Large intestine (tissue), 3 donors: ENCODE results near the gene POLR1E. TPM values are rescaled to one million over a fixed set of nuclear protein-coding genes. Genes with fewer than 3 reads are reported as not detected.
"Not testable (repeated sequence)": the region's sequence is repeated elsewhere in the genome, so short reads cannot be mapped to it uniquely, and the experiment has no call there.

Experiments used
- DNase-seq, 2 donors: peaks; one replicate each; pipeline versions ENCODE4 v3.0.0 to v3.0.0-alpha.2; 2013
- H3K27ac ChIP-seq: one replicate; pipeline ENCODE4 v1.5.1; 2013; ENCODE audit warnings: low read length
- H3K27me3 ChIP-seq: 2 replicates; pipeline ENCODE4 v1.6.1; 2013; ENCODE audit warnings: low read length; ENCODE audit not compliant: control insufficient read depth, insufficient read depth
- H3K36me3 ChIP-seq: 2 replicates; pipeline ENCODE4 v1.6.1; 2013; ENCODE audit warnings: low read length; ENCODE audit not compliant: control insufficient read depth, insufficient read depth
- H3K4me1 ChIP-seq: one replicate; pipeline ENCODE4 v1.6.1; 2013; ENCODE audit warnings: low read length; ENCODE audit not compliant: control insufficient read depth, insufficient read depth
- H3K4me3 ChIP-seq: one replicate; pipeline ENCODE4 v1.5.1; 2013; ENCODE audit warnings: low read length
- H3K9me3 ChIP-seq: one replicate; pipeline ENCODE4 v1.6.1; 2013; ENCODE audit warnings: mild to moderate bottlenecking, low read depth, low read length, moderate library complexity; ENCODE audit not compliant: control insufficient read depth
- WGBS: methylation state at CpG from one replicate; pipeline ENCODE4 v1.1.5; 2013; ENCODE audit warnings: low lambda C conversion rate; ENCODE audit not compliant: insufficient coverage; 5-methylcytosine and 5-hydroxymethylcytosine counted together
- polyA plus RNA-seq: library from polyadenylated mRNA; unstranded; fragments of 120-200 nt; gene quantifications from one replicate; pipeline ENCODE4 v1.2.1, GENCODE V29; 2013

POLR1E gene
- polyA plus RNA-seq, 1 donor, result 17.4 TPM

GRCh38 chr9:37476930-37477329, 8.8 kb upstream of the POLR1E start:
- H3K4me1 ChIP-seq, result peaks cover 7% of the 10 kb centered on the region
- no peak for DNase-seq
- H3K36me3 ChIP-seq, result no peaks in the 10 kb centered on the region
- WGBS, result no CpG with 5 or more reads among the region's 11 CpGs
- H3K4me3 ChIP-seq, result no peak overlapping the region
- H3K27ac ChIP-seq, result peak overlapping the region; percentile 28
- H3K9me3 ChIP-seq, result peaks cover 3% of the 10 kb centered on the region
- H3K27me3 ChIP-seq, result no peaks in the 10 kb centered on the region

- not testable (repeated sequence) for H3K36me3 ChIP-seq, H3K27me3 ChIP-seq, H3K4me3 ChIP-seq, H3K4me1 ChIP-seq, H3K9me3 ChIP-seq
- peak overlapping the region; percentile 28 for H3K27ac ChIP-seq
- DNase-seq, result peak in 1 of 2 donors; percentile 74
- no CpG with 5 or more reads among the region's 4 CpGs for WGBS
These were observed 8.3 kb upstream of the POLR1E start for GRCh38 chr9:37477443-37477842.

GRCh38 chr9:37477987-37478619, 7.6 kb upstream of the POLR1E start:
- not testable (repeated sequence) for H3K4me3 ChIP-seq, H3K27ac ChIP-seq, H3K27me3 ChIP-seq, H3K36me3 ChIP-seq, H3K4me1 ChIP-seq, DNase-seq, H3K9me3 ChIP-seq
- 100% methylated on average over 1 of the region's 5 CpGs for WGBS

- no peaks in the 10 kb centered on the region for H3K9me3 ChIP-seq
- no peak overlapping the region for H3K4me3 ChIP-seq
- no peaks in the 10 kb centered on the region for H3K36me3 ChIP-seq
- WGBS, result no CpG with 5 or more reads among the region's 3 CpGs
- H3K27ac ChIP-seq, result no peak overlapping the region
- peaks cover 6% of the 10 kb centered on the region for H3K4me1 ChIP-seq
- no peaks in the 10 kb centered on the region for H3K27me3 ChIP-seq
- no peak for DNase-seq
These were observed 5.0 kb upstream of the POLR1E start for GRCh38 chr9:37480759-37481158.

- no peak for DNase-seq
- H3K4me3 ChIP-seq, result peak overlapping the region; percentile 89
- H3K27ac ChIP-seq, result peak overlapping the region; percentile 41
- H3K9me3 ChIP-seq, result no peaks in the 10 kb centered on the region
- no CpG with 5 or more reads among the region's 7 CpGs for WGBS
- no peaks in the 10 kb centered on the region for H3K27me3 ChIP-seq
- H3K36me3 ChIP-seq, result peaks cover 17% of the 10 kb centered on the region
- peaks cover 9% of the 10 kb centered on the region for H3K4me1 ChIP-seq
These were observed 488 bp downstream of the POLR1E start for GRCh38 chr9:37486256-37486615.

- H3K9me3 ChIP-seq, result no peaks in the 10 kb centered on the region
- H3K27me3 ChIP-seq, result no peaks in the 10 kb centered on the region
- DNase-seq, result peak in 1 of 2 donors; percentile 42
- peaks cover 17% of the 10 kb centered on the region for H3K36me3 ChIP-seq
- 80% methylated on average over 1 of the region's 7 CpGs for WGBS
- peak overlapping the region; percentile 89 for H3K4me3 ChIP-seq
- H3K4me1 ChIP-seq, result peaks cover 9% of the 10 kb centered on the region
- peak overlapping the region; percentile 41 for H3K27ac ChIP-seq
These were observed 1.1 kb downstream of the POLR1E start for GRCh38 chr9:37486616-37487548.

- DNase-seq, result no peak
- peaks cover 3% of the 10 kb centered on the region for H3K4me1 ChIP-seq
- no peak overlapping the region for H3K27ac ChIP-seq
- no peaks in the 10 kb centered on the region for H3K27me3 ChIP-seq
- peaks cover 61% of the 10 kb centered on the region for H3K36me3 ChIP-seq
- WGBS, result no CpG with 5 or more reads among the region's 1 CpG
- no peak overlapping the region for H3K4me3 ChIP-seq
- no peaks in the 10 kb centered on the region for H3K9me3 ChIP-seq
These were observed 6.2 kb downstream of the POLR1E start for GRCh38 chr9:37491939-37492338.

- H3K9me3 ChIP-seq, result no peaks in the 10 kb centered on the region
- DNase-seq, result no peak
- peaks cover 68% of the 10 kb centered on the region for H3K36me3 ChIP-seq
- no peak overlapping the region for H3K27ac ChIP-seq
- H3K4me3 ChIP-seq, result no peak overlapping the region
- no peaks in the 10 kb centered on the region for H3K4me1 ChIP-seq
- 100% methylated on average over 2 of the region's 5 CpGs for WGBS
- H3K27me3 ChIP-seq, result no peaks in the 10 kb centered on the region
These were observed 9.8 kb downstream of the POLR1E start for GRCh38 chr9:37495571-37495970.

GRCh38 chr9:37496020-37496419, 10.3 kb downstream of the POLR1E start:
- peaks cover 71% of the 10 kb centered on the region for H3K36me3 ChIP-seq

GRCh38 chr9:37497320-37497719, 11.6 kb downstream of the POLR1E start:
- H3K4me1 ChIP-seq, result no peaks in the 10 kb centered on the region
- no CpG with 5 or more reads among the region's 3 CpGs for WGBS
- H3K4me3 ChIP-seq, result no peak overlapping the region
- no peaks in the 10 kb centered on the region for H3K27me3 ChIP-seq
- DNase-seq, result no peak
- peaks cover 78% of the 10 kb centered on the region for H3K36me3 ChIP-seq
- no peak overlapping the region for H3K27ac ChIP-seq
- no peaks in the 10 kb centered on the region for H3K9me3 ChIP-seq

More at GRCh38 chr9:37496020-37496419, 10.3 kb downstream of the POLR1E start:
- no CpG with 5 or more reads among the region's 4 CpGs for WGBS
- no peaks in the 10 kb centered on the region for H3K9me3 ChIP-seq
- no peaks in the 10 kb centered on the region for H3K4me1 ChIP-seq
- H3K4me3 ChIP-seq, result no peak overlapping the region
- DNase-seq, result no peak
- H3K27ac ChIP-seq, result no peak overlapping the region
- H3K27me3 ChIP-seq, result no peaks in the 10 kb centered on the region
